Measurements from ENCODE around the gene DICER1. TPM values are rescaled to one million over a fixed set of nuclear protein-coding genes. Genes with fewer than 3 reads are reported as not detected.

DICER1 gene
- total and polyA plus RNA-seq, 2 experiments from 2014 or later: 20.0 to 111 TPM

DNA sequence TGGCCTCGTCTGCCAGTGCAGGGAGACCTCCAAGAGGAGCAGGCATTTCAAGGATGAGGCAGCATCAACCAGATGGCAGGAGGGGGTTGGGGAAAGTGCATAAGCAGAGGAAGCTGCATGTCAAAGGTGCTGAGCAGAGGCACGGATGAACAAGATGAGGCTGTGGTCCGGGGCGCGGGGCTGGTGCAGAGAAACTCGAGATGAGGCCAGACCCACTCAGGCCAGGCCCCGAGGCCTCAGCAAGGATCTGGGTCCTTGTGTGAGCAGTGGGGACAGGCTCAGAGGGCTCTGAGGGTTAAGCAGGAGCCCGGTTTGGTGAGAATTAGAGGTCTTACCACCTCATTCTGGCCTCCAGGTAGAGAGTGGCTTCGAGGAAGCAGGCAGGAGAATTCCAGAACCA, 98.8 kb downstream of the DICER1 start:
- no peaks in the 10 kb centered on the region for H3K27me3 ChIP-seq
- H3K4me2 ChIP-seq: no peak overlapping the region
- no peak overlapping the region for H3K27ac ChIP-seq
- no peaks in the 10 kb centered on the region for H3K36me3 ChIP-seq (replicated peaks; ENCODE audit: insufficient read depth, low read depth)
- no peak overlapping the region for H3K4me3 ChIP-seq
- H4K20me1 ChIP-seq (ENCODE audit: insufficient read depth, poor library complexity, severe bottlenecking): no peaks in the 10 kb centered on the region
- H2AFZ ChIP-seq: no peak overlapping the region
- TF ChIP-seq EZH2 (IDR thresholded peaks at IDR 0.05; ENCODE audit: borderline replicate concordance) (no peak), EZH2phosphoT487 (IDR thresholded peaks at IDR 0.05; ENCODE audit: low read depth, severe bottlenecking, unreplicated experiment) (no peak)
- TF ChIP-seq, protein P1, sequence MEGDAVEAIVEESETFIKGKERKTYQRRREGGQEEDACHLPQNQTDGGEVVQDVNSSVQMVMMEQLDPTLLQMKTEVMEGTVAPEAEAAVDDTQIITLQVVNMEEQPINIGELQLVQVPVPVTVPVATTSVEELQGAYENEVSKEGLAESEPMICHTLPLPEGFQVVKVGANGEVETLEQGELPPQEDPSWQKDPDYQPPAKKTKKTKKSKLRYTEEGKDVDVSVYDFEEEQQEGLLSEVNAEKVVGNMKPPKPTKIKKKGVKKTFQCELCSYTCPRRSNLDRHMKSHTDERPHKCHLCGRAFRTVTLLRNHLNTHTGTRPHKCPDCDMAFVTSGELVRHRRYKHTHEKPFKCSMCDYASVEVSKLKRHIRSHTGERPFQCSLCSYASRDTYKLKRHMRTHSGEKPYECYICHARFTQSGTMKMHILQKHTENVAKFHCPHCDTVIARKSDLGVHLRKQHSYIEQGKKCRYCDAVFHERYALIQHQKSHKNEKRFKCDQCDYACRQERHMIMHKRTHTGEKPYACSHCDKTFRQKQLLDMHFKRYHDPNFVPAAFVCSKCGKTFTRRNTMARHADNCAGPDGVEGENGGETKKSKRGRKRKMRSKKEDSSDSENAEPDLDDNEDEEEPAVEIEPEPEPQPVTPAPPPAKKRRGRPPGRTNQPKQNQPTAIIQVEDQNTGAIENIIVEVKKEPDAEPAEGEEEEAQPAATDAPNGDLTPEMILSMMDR (IDR thresholded peaks at IDR 0.05; ENCODE audit: poor library complexity): no peak
- no peaks in the 10 kb centered on the region for H3K9me3 ChIP-seq (ENCODE audit: low read depth)
- 77% methylated on average over 6 of the region's 9 CpGs for WGBS (ENCODE audit: low lambda C conversion rate, missing lambda C conversion rate)
- H3K79me2 ChIP-seq: no peaks in the 10 kb centered on the region
- H3K4me1 ChIP-seq (ENCODE audit: insufficient read depth): no peaks in the 10 kb centered on the region
- no peak for DNase-seq (ENCODE audit: low spot score)
- no peaks in the 10 kb centered on the region for H3K9me2 ChIP-seq (replicated peaks; ENCODE audit: insufficient read depth)

DNA sequence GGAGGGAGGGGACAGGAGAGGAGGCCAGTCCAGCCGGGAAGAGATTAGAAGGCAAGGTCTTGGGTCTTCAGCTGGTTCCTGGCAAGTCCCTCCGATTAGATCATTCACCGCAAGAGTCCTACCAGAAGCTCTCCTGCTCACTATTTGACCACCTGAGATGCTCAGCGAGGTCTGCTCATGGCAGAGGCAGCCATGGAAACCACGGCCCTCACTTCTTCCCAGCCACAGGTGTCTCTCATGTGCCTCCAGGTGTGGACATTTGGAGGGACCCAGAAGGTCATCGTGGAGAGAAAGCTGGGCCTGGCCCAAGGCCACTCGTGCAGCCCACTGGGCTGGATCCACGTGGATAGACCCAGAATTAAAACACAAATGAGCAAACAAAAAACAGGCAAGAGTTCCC, 99.5 kb downstream of the DICER1 start:
- no peak for DNase-seq (ENCODE audit: low spot score)
- H3K4me3 ChIP-seq: no peak overlapping the region
- H3K27ac ChIP-seq: no peak overlapping the region
- no peaks in the 10 kb centered on the region for H4K20me1 ChIP-seq (ENCODE audit: insufficient read depth, poor library complexity, severe bottlenecking)
- TF ChIP-seq EZH2phosphoT487 (IDR thresholded peaks at IDR 0.05; ENCODE audit: low read depth, severe bottlenecking, unreplicated experiment): no peak
- TF ChIP-seq, protein P1 (IDR thresholded peaks at IDR 0.05; ENCODE audit: poor library complexity): no peak
- TF ChIP-seq EZH2 (IDR thresholded peaks at IDR 0.05; ENCODE audit: borderline replicate concordance): no peak
- H3K27me3 ChIP-seq: no peaks in the 10 kb centered on the region
- H3K9me2 ChIP-seq (replicated peaks; ENCODE audit: insufficient read depth): no peaks in the 10 kb centered on the region
- no peaks in the 10 kb centered on the region for H3K36me3 ChIP-seq (replicated peaks; ENCODE audit: insufficient read depth, low read depth)
- no peaks in the 10 kb centered on the region for H3K9me3 ChIP-seq (ENCODE audit: low read depth)
- 79% methylated on average over 8 of the region's 8 CpGs for WGBS (ENCODE audit: low lambda C conversion rate, missing lambda C conversion rate)
- no peak overlapping the region for H2AFZ ChIP-seq
- H3K79me2 ChIP-seq: no peaks in the 10 kb centered on the region
- H3K4me2 ChIP-seq: no peak overlapping the region
- H3K4me1 ChIP-seq (ENCODE audit: insufficient read depth): no peaks in the 10 kb centered on the region

DNA sequence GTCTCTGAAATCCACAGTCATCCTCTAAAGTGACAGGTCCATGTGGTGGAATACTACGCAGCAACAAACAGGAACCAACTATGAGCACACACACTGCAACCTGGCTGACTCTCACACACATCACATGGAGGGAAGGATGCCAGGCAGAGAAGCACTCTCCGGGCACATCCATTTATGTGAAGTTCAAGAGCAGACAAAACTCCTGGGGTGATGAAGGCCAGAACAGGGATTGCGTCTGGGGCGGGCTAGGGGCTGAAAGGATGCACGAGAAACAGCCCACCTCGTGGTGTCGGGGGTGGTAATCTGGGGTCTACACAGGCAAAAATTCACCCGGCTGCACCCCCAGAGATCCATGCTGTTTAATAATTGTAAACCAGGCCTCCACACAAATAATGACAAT, 100.2 kb downstream of the DICER1 start:
- H3K79me2 ChIP-seq: no peaks in the 10 kb centered on the region
- H3K27me3 ChIP-seq: no peaks in the 10 kb centered on the region
- no peaks in the 10 kb centered on the region for H3K9me3 ChIP-seq (ENCODE audit: low read depth)
- DNase-seq (ENCODE audit: low spot score): no peak
- H3K4me3 ChIP-seq: no peak overlapping the region
- no peak overlapping the region for H3K4me2 ChIP-seq
- no peaks in the 10 kb centered on the region for H3K36me3 ChIP-seq (replicated peaks; ENCODE audit: insufficient read depth, low read depth)
- H3K4me1 ChIP-seq (ENCODE audit: insufficient read depth): no peaks in the 10 kb centered on the region
- 71% methylated on average over 8 of the region's 8 CpGs for WGBS (ENCODE audit: low lambda C conversion rate, missing lambda C conversion rate)
- H4K20me1 ChIP-seq (ENCODE audit: insufficient read depth, poor library complexity, severe bottlenecking): no peaks in the 10 kb centered on the region
- no peaks in the 10 kb centered on the region for H3K9me2 ChIP-seq (replicated peaks; ENCODE audit: insufficient read depth)
- no peak overlapping the region for H2AFZ ChIP-seq
- TF ChIP-seq EZH2phosphoT487 (IDR thresholded peaks at IDR 0.05; ENCODE audit: low read depth, severe bottlenecking, unreplicated experiment) (no peak), EZH2 (IDR thresholded peaks at IDR 0.05; ENCODE audit: borderline replicate concordance) (no peak)
- TF ChIP-seq, protein P1 (IDR thresholded peaks at IDR 0.05; ENCODE audit: poor library complexity): no peak
- H3K27ac ChIP-seq: no peak overlapping the region

DNA sequence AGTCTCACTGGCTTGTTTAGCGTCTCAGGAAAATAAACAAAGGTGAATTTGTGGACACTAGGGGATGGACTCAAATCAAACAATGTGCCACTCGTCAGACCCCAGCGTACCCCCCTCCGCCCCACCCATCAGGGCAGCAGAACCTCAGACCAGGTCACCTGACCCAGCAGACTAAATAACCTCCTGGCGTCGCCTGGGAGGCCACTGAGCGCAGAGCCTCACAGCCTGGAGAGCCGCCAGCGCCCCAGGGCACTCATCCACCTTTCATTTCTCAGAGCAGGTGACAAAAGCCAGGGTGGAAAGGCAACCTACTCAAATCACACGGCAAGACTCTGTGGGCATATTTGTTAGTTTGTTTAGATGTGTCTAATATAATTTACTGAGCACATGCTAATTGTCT, 100.9 kb downstream of the DICER1 start:
- H3K27ac ChIP-seq: no peak overlapping the region
- no peaks in the 10 kb centered on the region for H3K4me1 ChIP-seq (ENCODE audit: insufficient read depth)
- no peak overlapping the region for H2AFZ ChIP-seq
- no peaks in the 10 kb centered on the region for H3K9me3 ChIP-seq (ENCODE audit: low read depth)
- H3K4me3 ChIP-seq: no peak overlapping the region
- H3K79me2 ChIP-seq: no peaks in the 10 kb centered on the region
- no peaks in the 10 kb centered on the region for H3K27me3 ChIP-seq
- no peak for DNase-seq (ENCODE audit: low spot score)
- no peak overlapping the region for H3K4me2 ChIP-seq
- 59% methylated on average over 10 of the region's 10 CpGs for WGBS (ENCODE audit: low lambda C conversion rate, missing lambda C conversion rate)
- no peaks in the 10 kb centered on the region for H4K20me1 ChIP-seq (ENCODE audit: insufficient read depth, poor library complexity, severe bottlenecking)
- TF ChIP-seq, protein P1 (IDR thresholded peaks at IDR 0.05; ENCODE audit: poor library complexity): no peak
- TF ChIP-seq EZH2 (IDR thresholded peaks at IDR 0.05; ENCODE audit: borderline replicate concordance) (no peak), EZH2phosphoT487 (IDR thresholded peaks at IDR 0.05; ENCODE audit: low read depth, severe bottlenecking, unreplicated experiment) (no peak)
- no peaks in the 10 kb centered on the region for H3K9me2 ChIP-seq (replicated peaks; ENCODE audit: insufficient read depth)
- H3K36me3 ChIP-seq (replicated peaks; ENCODE audit: insufficient read depth, low read depth): no peaks in the 10 kb centered on the region

Data from hepatocyte (in vitro differentiated cells).